GM19372 (cell line): ENCODE data around the gene HPN.

Source experiments
- ATAC-seq: cut with Tn5 transposase; IDR thresholded peaks from one replicate; pipeline ENCODE4 v1.9.1; 2021; ENCODE audit warnings: mild to moderate bottlenecking, low read depth, moderate library complexity; ENCODE audit not compliant: unreplicated experiment

Gene HPN

GRCh38 chr19:35077411-35078223 is 36.1 kb downstream of the HPN start:
- no peak for ATAC-seq

DNA sequence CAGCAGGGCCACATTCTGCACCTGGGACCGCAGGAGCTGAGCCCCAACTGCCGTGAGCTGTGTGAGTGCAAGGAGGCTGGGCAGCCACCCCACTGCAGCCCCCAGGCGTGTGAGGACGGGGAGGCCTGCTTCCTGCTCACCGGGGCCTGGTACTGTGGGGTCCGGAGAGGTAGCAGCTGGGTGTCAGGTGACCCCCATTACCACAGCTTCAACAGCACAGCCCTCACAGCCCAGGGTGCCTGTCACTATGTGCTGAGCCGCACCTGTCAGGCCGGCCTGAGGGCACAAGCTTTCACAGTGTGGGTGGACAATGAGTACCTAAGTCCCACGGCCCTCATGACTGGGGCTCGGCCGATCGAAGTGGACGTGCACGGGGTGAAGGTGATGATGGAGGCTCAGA is 38.3 kb downstream of the HPN start:
- ATAC-seq = no peak

DNA sequence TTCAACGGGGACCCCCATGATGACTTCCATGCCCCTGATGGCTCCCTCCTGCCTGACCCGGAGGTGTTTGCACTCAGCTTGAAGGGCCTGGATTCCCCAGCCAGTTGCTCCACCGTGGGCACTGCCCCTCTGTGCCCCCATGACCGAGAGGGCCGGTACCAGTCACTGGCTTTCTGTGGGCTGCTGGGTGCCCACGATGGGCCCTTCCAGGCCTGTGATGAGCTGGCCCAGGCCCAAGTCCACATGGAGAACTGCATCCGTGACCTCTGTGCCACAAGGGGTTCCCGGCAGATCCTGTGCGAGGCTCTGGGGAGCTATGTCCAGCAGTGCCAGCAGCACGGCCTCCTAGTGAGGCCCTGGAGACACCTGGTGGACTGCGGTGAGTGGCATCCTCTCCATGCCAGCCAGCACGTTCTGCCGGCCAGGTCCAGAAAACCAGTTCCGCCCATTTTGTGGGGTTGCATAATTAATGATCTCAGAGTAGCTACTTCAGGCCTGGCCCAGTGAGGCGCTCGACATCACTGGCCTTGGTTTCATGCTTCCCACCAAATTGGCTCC is 39.2 kb downstream of the HPN start:
- no peak for ATAC-seq

GRCh38 chr19:35081201-35081600 is 39.7 kb downstream of the HPN start:
- no peak for ATAC-seq

GRCh38 chr19:35083691-35084508 is 42.4 kb downstream of the HPN start:
- no peak for ATAC-seq

DNA sequence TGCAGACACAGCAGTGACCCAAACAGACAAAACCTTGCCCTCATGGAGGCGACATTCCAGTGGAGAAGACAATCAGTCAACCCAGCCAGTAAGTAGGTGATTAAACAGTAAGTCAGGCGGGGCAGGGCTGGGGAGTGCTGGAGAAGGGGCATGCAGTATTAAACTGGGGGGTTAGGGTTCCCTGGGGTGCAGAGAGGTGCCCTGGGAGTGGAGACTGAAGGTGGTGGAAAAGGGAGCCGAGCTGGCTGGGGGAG is 42.9 kb downstream of the HPN start:
- ATAC-seq = no peak

DNA sequence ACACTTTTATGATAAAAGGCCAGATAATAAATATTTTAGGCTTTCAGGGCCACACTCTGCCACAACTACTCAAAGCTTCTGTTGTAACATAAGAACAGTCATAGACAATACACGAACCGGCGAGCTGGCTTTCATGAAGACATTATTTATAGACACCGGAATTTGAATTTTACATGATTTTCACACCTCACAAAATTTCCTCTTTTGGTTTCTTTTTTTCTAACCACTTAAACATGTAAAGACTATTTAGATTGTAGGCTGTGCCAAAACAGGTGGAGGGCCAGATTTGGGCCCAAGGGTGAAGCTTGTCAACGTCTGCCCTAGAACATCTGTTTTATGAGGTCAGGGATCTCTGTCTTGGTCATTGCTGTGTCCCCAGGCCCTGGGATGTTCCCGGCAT is 44.4 kb downstream of the HPN start:
- no peak for ATAC-seq

GRCh38 chr19:35086455-35086854 is 44.9 kb downstream of the HPN start:
- no peak for ATAC-seq

DNA sequence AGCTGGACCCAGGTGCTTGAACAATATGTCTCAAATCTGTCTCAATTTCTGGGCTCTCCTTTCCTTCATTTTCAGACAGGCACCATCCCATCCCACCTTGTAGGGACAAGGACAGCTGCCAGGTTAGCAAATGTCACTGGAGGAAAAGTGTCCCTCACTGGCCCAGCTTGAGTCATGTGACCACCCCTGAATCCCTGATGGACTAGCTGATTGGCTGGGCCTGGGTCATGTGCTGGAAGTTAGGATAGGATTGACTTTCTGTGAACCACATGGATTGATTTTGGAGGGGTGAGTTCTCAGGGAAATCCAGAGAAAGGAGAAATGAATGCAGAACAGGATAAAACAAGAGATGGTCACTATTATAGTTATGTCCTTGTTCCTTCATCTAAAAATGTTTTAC is 45.9 kb downstream of the HPN start:
- no peak for ATAC-seq

DNA sequence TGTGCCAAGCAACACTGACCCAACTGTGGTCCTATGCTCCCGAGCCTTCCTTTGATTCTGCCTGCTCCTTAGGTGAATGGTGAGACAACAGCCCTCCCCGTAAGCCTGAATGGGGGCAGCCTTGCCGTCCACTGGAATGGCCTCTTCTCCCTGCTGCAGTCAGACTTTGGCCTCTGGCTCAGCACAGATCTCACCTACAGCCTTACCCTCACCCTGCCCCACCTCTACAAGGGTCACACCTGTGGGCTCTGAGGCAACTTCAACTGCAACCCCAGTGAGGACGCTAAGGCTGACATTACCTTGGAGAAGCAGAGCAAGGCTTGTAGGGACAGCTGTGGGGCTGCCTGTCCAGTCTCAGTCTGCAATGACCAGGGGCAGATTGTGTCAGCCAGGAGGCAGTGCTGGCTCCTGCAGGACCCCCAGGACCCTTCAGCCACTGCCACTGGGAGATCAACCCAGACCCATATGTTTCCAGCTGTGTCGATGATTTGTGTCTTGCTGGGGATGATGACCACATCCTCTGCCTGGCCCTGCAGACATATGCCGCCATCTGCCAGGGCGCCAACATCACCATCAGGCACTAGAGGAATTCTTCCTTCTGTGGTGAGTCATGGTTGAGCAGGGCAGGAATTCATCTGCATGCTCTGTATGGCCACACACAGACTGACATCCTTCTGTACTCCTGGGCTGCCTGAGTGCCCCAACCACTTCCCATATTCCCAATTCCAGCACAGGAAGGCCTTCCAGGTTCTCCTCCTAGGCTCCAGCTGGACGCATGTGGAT is 46.8 kb downstream of the HPN start:
- ATAC-seq = no peak

DNA sequence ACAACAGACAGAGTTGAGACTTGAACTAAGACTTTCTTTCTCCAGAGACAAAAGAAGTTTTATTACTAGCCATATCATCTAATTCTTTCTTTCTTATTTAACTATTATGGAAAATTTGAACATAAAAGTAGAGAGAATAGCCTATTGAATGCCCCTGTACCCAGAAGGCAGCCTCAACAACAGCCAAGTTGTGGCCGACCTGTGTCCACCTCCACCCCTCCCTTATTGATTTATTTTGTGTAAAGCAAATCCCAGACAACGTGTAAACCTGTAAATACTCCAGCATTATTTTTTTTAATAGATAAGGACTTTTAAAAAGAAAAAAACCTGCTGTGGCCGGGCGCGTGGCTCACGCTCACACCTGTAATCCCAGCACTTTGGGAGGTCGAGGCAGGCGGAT is 48.0 kb downstream of the HPN start:
- no peak for ATAC-seq

- no peak for ATAC-seq
Observed at GRCh38 chr19:35090160-35090505, 48.6 kb downstream of the HPN start.

GRCh38 chr19:35090506-35091214 is 49.1 kb downstream of the HPN start:
- ATAC-seq = no peak

DNA sequence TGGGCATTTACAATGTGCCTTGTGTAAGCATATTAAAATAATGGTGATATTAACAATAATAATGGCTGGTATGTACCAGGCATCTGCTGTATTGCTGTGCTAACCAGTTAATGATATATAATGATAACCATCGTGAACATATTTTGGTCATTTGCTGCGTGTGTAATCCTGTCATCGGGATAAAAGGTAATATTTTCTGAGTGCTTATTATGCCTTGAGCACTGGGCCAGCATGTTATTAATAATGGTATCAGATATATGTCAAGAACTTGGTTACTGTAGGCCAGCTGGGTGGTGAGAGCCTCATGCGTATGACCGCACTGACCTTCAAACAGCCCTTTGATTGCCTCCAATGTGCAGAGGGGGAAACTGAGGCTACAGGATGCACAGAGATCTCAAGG is 51.9 kb downstream of the HPN start:
- no peak for ATAC-seq

DNA sequence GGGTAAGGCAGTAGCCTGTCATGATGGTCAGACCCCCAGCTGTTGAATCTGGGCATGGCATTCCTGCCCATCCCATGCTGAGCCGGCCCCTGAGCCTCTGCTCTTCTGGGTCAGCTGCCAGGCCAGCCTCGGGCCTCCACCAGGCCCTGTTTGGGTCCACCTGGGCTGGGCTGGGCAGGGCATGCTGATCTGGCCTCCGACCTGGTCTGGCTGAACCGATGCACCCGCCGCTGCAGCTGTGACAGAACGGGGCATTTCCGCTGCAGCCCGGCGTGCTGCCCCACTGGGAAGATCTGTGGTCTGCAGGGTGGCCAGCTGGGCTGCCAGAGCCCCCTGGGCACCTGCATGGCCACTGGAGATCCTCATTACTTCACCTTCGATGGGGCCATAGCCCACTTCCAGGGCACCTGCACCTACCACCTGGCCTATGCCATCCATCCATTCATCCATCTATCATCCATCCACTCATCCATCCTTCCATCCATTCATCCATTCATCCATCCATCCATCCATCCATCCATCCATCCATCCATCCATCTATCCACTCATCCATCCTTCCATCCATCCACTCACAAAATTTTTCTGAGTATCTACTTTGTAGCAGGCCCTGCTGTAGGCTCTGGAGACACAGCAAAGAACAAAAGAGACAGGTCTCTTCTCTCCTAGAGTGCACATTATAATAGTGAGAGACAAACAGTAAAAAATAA is 52.6 kb downstream of the HPN start:
- ATAC-seq = no peak

DNA sequence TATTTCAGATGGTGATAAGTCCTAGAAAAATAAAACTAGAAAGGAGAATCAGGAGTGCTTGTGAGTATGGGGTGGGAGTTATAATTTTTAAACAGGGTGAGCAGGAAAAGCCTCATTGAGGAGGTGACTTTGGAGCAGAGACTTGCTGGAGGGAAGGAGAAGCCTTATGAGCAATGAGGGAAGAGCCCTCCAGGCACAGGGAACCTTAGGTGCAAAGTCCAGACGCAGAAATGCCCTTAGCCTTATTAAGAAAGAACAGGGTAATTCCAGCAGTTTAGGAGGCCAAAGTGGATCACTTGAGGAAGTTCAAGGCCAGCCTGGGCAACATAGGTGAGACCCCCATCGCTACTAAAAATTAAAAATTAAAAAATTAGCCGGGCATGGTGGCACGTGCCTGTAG is 53.1 kb downstream of the HPN start:
- no peak for ATAC-seq

DNA sequence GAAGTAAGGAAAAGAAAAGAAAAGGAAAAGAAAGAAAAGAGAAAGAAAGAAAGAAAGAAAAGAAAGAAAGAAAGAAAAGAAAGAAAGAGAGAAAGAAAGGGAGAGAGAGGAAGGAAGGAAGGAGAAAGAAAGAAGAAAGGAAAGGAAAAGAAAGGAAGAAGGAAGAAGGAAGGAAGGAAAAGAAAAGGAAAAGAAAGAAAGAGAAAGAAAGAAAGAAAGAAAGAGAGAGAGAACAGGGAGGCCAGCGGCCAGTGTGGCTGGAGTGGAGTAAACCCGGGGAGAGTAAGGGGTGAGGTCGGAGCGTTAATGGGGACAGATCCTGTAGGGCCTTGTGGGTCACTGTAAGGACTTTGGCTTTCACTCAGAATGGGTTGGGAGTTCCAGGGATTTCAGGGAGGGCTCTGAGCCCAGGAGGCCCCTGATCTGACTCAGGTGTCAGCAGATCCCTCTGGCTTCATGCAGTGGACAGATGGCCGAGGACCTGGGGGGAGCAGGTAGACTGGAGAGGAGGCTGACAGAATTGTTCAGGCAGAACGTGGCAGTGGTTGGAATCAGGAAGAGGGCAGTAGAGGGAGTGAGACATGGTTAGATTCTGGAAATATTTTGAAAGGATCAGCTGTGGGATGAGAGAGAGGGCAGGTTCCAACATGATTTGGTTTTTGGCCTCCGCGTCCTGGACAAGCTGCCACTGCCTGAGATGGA is 54.3 kb downstream of the HPN start:
- no peak for ATAC-seq

DNA sequence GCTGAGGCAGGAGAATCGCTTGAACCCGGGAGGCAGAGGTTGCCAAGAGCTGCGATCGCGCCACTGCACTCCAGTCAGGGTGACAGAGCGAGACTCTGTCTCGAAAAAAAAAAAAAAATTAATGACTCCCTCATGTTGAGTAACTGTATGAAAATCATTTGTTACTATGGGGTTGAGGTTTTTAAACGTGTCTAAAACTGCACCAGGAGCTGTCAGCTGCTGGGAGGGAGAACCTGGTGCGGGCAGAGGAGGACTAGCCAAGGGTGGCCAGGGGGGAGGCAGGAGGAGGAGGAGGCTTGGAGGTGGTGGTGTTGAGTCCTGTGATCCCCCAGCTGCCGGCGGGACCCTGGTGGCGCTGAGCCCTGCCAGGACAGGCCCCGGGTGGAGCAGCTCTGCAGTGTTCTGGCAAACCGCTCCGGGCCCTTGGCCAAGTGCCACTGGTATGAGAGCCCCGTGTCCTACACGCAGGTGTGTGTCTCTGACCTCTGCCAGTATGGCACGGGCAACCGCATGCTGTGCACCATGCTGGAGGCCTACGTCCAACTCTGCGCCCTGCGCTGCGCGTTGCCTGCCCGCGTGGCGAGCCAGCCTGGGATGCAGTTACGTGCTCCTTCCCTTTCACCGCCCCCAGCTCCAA is 57.0 kb downstream of the HPN start:
- ATAC-seq = no peak
